ENCODE measurements around the gene LDLRAD4. TPM values are rescaled to one million over a fixed set of nuclear protein-coding genes. Genes with fewer than 3 reads are reported as not detected.

The LDLRAD4 gene
- total RNA-seq, 1 donor from 2014 or later = 104 TPM

GRCh38 chr18:13201292-13201691, 17.3 kb upstream of the LDLRAD4 start:
- no peak for DNase-seq (ENCODE audit: low spot score)

- no peak for DNase-seq (ENCODE audit: low spot score)
These were observed 16.0 kb upstream of the LDLRAD4 start for GRCh38 chr18:13202571-13202970.

GRCh38 chr18:13206301-13206700, 12.3 kb upstream of the LDLRAD4 start:
- no peak for DNase-seq (ENCODE audit: low spot score)

- DNase-seq (ENCODE audit: low spot score) = no peak
These were observed 11.3 kb upstream of the LDLRAD4 start for GRCh38 chr18:13207294-13207693.

DNA sequence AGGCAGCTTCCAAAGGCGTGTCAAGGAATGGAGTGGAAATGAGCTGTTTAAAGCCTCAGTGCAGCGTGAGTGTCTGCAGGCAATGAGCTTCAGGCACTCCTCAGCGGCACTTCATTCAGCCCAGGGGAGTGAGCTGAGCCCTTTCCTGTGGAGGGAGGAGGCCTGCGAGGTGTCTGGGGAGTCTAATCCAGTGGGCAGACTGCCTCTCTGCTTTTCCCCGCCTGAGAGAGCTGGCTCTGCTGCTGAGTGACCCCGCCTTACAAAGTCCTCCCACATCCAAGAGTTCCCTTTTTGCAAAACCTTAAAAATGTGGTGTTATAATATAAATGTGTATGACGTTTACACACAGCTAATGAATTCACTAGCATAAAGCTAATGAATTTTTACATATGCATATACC, 7.0 kb upstream of the LDLRAD4 start:
- peak; percentile 91 for DNase-seq (ENCODE audit: low spot score)

DNA sequence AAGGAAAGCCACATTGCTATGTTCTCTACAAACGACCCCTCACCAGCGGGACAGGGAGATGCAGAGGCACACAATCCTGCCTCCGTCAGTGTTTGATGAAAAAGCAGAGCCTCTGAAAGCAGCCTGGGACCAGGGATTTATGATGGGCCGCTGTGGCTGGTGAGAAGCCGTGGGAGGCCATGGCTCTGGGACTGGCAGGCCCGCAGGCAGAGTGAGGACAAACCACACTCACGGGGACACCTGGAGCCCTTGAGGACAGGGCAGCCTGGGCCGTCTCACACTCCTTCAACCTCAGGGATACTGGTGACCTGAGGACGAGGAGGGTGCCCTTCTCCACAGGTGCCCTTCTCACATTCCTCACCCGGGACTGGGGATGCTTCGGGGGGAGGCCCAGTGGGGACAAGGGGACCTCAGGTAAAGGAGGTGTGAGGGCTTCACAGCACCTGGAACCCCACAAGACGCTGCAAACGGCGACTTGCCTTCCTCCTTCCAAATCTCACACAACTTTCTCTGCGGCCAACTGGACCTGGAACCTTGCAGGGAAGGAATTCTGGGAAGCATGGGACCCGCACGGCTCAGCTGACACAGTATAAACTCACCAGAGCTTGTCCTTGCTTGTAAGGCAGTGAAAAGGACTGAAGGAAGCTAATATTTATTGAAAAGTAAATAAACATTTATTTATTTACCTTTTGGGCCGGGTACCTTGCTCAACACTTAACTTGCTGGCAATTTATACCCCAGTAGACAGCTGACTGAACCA, 5.3 kb upstream of the LDLRAD4 start:
- no peak for DNase-seq (ENCODE audit: low spot score)

GRCh38 chr18:13214609-13215008, 4.0 kb upstream of the LDLRAD4 start:
- DNase-seq (ENCODE audit: low spot score) = no peak

DNA sequence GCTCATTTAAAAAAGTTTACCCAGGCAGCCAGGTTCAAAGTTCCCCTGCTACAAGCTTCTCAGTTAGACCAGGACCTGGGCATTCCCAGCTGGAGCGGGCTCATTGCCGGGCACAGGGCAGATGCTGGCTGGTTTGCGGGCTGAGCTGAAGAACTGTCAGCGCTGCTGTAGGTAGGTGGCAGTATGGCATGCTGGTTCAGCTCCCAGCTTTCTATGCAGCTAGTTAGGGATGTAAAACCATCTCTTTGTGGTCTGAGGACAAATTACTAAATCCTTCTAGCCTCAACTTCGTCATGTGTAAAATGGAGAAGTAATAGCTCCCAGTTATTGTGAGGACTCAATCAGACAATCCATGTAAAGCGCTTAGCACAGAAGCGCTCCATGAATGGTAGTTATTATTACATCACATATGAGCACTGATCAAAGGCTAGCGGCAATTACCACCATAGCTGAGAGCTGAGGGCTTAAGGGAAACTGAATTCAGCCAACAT, 2.4 kb upstream of the LDLRAD4 start:
- DNase-seq (ENCODE audit: low spot score) = peak; percentile 85

- peak; percentile 56 for DNase-seq (ENCODE audit: low spot score)
These were observed 1.7 kb upstream of the LDLRAD4 start for GRCh38 chr18:13216711-13217465.

DNA sequence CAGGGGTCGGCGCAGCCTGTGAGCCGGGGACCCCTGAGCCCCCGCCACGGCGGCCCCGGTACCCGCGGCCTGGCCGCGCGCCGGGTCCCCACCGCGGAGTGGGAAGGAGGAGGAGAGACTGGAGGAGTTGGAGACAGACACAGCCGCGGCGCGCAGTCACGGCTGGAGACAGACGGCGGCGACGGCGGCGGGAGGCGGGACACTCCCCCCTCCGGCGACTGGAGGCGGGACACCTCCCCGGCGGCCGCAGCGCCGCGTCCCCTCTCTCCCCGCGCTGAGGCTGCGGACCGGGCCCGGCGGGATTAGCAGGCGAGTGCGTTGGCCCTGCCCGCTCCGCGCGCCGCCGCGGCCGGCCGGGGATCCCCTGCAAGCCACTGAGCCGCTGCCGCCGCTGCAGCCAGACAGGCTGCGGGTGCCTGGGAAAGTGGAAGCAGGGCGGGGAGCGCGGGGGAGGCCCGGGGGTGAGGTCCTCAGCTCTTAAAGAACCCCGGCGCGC, 1.0 kb upstream of the LDLRAD4 start:
- peak; percentile 69 for DNase-seq (ENCODE audit: low spot score)

DNA sequence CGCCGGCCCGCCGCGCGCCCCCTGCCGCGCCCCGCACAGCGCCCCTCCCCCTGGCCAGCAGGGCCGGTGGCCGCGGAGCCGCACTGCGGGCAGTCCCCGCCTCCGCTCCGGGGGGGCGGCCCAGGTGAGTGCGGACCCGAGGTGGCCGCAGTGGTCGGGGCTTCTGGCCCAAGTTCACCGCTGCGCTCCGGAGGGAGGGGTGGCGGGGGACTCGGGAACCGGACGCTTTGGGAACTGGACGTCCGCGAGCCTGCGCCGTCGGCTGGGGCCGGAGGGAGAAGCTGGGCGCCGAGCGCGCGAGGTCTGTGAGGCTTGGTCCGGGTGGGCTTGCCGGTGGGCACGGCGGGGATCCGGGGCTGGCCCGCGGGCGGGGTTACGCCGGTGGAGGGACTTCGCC, 591 bp upstream of the LDLRAD4 start:
- peak; percentile 44 for DNase-seq (ENCODE audit: low spot score)

DNA sequence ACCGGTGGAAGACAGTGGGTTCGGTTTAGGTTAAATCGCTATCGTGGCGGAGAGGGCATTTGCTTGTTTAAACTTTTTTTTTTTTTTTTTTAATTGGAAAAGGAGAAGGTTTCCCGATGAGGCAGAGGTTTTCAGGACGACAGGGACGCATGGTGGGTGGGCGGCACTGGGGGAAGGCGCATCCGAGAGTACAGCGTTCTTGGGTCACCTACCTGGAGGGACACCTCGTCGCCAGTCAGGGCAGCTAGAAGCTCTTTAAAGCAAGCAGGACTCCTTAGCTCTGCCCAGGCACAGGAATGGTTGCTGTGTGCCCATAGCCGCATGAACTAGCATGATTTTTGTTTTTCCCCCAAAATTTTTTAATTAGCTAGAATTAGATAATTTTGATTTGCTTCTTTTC, 437 bp downstream of the LDLRAD4 start:
- DNase-seq (ENCODE audit: low spot score) = no peak

DNA sequence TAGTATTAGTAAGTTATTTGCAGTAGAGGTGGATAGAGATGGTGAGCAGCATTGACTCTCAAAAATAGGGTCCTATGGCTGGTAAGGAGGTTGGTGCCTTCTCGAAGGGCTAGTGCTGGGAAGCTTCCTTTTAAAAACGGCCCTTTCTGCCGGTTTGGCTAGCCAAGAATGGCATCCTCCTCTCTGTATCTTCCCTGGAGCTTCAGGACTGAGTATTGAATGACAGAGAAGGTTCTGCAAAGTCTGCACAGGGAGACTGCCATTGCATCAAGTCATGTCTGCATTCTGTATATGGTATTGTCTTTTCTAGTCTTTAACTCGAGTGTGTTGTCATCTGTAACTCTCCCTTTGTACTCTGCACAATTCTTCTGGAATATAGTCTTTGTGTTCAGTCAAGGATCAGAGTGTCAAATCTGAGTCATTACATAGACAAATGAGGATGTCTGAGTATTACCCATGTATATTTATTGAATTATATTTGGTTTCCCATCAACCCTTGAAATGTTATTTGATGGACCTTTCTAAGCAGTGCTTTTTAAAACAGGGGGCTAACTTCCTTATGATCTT, 1.1 kb downstream of the LDLRAD4 start:
- DNase-seq (ENCODE audit: low spot score) = peak; percentile 13

DNA sequence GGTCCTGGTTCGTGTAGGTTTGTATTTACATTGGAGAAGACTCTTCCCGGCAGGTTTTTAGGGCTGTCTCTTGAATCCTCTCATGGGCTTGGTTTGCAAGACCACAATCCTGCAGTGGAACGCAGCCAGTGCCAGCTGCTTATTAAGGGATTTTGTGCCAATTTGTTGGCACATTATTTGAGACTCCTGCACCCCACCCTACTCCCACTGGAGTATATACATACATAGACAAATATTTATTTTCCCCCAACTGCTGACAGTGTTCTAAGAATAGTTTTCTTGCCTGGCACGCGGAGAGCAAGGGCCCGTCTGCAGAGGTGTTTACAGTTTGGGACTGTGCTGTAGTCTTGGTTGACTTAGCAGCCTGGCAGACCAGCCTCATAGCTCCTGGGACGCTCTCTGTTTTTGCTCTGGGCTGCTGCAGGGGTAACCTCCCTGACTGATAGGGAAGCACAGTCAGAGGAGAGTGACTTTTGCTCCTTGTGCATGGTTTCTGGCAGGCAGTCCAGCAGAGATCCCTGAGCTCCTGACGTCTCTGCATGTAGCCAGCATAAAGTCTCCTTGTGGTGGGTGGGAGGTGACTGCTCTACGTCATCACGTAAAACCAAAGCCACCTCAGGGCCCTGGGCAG, 1.9 kb downstream of the LDLRAD4 start:
- peak; percentile 69 for DNase-seq (ENCODE audit: low spot score)

DNA sequence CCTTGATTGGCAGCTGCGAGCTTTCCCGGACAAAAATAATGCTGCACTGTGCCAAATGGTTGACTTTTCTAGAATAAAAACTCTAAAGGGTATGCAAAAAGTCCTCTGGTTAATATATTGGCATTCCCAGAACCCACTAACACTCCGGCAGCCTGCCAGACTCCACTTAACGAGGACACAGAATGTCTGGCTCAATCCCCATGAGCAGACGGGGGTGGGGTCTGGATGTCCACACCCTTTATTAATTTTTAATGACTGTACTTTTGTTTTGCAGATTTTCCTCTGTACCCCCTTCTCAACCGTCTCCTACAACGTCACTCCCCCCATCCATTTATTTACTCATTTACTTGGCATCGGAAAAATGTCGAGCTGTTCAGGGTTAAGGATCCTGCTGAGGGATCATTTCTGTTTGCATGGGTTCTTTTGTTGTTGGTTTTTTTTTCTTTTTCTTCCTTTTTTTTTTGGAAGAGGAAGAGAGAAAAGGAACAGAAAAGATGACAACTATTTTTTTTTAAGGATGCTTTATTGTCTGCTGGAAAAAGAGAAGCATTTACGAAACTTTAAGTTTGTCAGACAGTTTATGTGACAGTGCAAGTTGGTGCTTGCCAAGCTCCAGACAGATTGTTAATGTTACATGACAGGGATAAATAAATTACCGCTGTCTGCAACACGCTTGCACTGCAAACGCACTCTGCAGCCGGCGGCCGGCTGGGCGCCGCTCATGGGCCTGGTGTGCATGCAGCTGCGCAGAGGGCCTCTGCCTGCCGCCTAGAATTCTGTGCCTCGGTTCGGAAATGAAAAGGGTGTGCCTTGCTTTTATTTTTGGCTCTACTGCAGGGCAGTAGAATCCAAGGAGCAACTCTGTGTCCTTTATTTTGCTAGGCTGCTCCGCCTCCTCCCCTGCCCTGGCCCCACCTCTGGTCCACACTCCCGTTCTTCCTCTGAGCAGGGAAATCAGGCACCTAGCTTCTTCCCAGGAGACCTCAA, 3.6 kb downstream of the LDLRAD4 start:
- DNase-seq (ENCODE audit: low spot score) = peak; percentile 96

DNA sequence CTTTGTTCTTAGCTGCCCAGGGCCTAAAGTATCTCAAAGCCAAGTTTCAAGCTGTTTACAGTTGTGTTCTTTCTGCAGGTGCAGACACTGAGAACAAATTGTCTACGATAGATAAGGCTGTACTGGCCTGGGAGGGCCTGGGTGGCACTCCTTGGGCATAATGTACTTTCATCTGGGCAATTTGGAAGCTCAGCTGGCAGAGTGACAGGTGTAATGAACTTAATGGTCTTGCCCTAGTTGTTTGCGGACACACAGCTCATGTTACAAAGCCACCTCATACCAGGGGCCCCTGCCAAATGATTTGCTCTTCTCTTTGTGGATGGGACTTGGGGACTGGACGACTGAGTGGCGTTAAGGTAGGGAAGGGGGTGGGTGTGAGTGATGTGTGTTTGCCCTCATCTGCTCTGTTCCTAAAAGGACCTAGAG, 4.3 kb downstream of the LDLRAD4 start:
- no peak for DNase-seq (ENCODE audit: low spot score)

GRCh38 chr18:13223311-13224143, 5.0 kb downstream of the LDLRAD4 start:
- peak; percentile 12 for DNase-seq (ENCODE audit: low spot score)

- no peak for DNase-seq (ENCODE audit: low spot score)
These were observed 6.7 kb downstream of the LDLRAD4 start for GRCh38 chr18:13225261-13225660.

GRCh38 chr18:13226533-13227144, 8.1 kb downstream of the LDLRAD4 start:
- DNase-seq (ENCODE audit: low spot score) = no peak
